ENCODE measurements around the gene QSER1. TPM values are rescaled to one million over a fixed set of nuclear protein-coding genes. Genes with fewer than 3 reads are reported as not detected.

QSER1 gene
- total RNA-seq, 2 experiments from 2014 or later, result 9.8 to 11.2 TPM

DNA sequence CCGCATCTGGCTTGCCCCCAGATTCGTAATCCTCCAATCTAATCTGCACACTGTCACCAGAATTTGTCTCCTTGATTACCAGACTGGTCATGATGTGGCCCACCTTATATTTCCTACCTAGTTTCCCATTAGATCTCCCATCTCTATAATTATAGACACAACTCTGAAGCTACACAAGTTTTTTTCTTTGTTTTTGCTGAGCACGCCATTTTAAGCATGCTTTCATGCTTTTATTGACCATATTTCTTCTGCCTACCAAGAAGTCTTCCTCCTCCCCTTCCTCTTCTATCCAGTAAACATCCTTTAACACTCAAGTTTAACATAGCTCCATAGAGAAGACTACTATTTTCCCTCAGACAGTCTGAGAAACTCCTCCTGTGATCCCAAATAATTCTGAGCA, 98.8 kb downstream of the QSER1 start:
- H3K27ac Mint-ChIP-seq, result no peak overlapping the region
- H3K9me3 Mint-ChIP-seq, result peaks cover 6% of the 10 kb centered on the region
- H3K27me3 Mint-ChIP-seq, result peaks cover 23% of the 10 kb centered on the region
- no peak overlapping the region for H3K4me3 Mint-ChIP-seq
- no peaks in the 10 kb centered on the region for H3K4me1 Mint-ChIP-seq
- no peak for DNase-seq
- no peaks in the 10 kb centered on the region for H3K36me3 Mint-ChIP-seq (ENCODE audit: low read depth)
- ChIA-PET CTCF (interaction anchor here (1.3 kb wide), 1 partner anchor 74 kb away, joined by 4 read pairs; no protein-coding TSS in a partner anchor), POLR2A (no interaction called here)

DNA sequence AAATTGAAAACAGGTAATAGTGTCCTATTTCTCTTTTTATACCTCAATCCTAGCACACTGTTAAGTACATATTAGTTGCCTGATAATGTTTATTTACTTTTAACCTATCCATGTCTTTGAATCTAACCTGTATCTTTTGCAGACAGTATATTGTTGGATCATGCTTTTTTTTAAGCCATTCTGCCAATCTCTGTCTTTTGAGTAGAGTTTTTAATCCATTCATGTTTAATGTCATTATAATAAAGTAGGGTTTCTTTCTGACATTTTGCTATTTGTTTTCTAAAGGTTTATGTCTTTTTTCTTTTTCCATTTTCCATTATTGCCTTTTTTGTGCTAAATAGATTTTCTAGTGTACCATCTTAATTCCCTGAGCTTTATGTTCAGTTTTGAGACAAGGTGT, 99.3 kb downstream of the QSER1 start:
- Mint-ChIP-seq H3K4me3 (no peak overlapping the region), H3K4me1 (no peaks in the 10 kb centered on the region), H3K36me3 (ENCODE audit: low read depth) (no peaks in the 10 kb centered on the region), H3K27ac (no peak overlapping the region), H3K9me3 (peaks cover 6% of the 10 kb centered on the region), H3K27me3 (peaks cover 27% of the 10 kb centered on the region)
- ChIA-PET CTCF (no interaction called here), POLR2A (no interaction called here)
- DNase-seq, result no peak

DNA sequence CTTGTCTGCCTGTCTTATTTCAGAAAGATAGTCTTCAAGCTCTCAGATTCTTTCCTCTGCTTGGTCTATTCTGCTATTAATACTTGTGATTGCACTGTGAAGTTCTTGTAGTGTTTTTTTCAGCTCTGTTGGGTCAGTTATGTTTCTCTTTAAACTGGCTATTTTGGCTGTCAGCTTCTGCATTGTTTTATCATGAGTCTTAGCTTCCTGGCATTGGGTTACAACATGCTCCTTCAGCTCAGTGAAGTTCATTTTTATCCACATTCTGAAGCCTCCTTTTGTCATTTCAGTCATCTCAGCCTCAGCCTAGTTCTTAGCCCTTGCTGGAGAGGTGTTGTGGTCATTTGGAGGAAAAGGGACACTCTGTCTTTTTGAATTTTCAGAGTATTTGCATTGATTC, 107.6 kb downstream of the QSER1 start:
- ChIA-PET CTCF (interaction anchor here (0.6 to 1.6 kb wide), 2 partner anchors 65 to 398 kb away, joined by 3 to 4 read pairs; no protein-coding TSS in a partner anchor), POLR2A (interaction anchor here (0.8 kb wide), 1 partner anchor 39 kb away, joined by 3 read pairs; no protein-coding TSS in a partner anchor)
- no peak for DNase-seq
- peaks cover 6% of the 10 kb centered on the region for H3K4me1 Mint-ChIP-seq
- H3K27ac Mint-ChIP-seq, result no peak overlapping the region
- peaks cover 13% of the 10 kb centered on the region for H3K9me3 Mint-ChIP-seq
- peaks cover 7% of the 10 kb centered on the region for H3K36me3 Mint-ChIP-seq (ENCODE audit: low read depth)
- H3K4me3 Mint-ChIP-seq, result no peak overlapping the region
- peaks cover 43% of the 10 kb centered on the region for H3K27me3 Mint-ChIP-seq

DNA sequence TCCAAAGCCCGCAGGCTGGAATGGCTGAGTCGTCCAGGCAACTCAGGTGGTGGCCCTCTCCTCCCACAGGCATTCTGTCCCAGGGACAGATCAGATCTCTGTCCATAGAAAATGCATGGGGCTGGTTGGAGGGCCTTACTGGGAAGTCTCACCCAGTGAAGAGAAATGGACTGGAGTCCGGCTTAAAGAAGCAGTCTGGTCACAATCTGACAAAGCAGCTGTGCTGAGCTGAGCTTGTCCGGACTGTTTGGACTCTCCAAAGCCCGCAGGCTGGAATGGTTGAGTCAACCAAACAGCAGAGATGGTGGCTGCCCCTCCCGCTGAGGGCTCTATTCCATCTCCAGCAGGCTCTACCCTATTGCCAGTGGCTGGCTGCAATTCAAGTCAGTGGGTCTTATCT, 108.7 kb downstream of the QSER1 start:
- H3K4me3 Mint-ChIP-seq, result no peak overlapping the region
- peaks cover 13% of the 10 kb centered on the region for H3K9me3 Mint-ChIP-seq
- H3K36me3 Mint-ChIP-seq (ENCODE audit: low read depth), result peaks cover 7% of the 10 kb centered on the region
- DNase-seq, result no peak
- H3K4me1 Mint-ChIP-seq, result peaks cover 13% of the 10 kb centered on the region
- POLR2A ChIA-PET, result no interaction called here
- CTCF ChIA-PET, result interaction anchor here (1.6 kb wide), 1 partner anchor 64 kb away, joined by 3 read pairs; no protein-coding TSS in a partner anchor
- no peak overlapping the region for H3K27ac Mint-ChIP-seq
- H3K27me3 Mint-ChIP-seq, result peaks cover 42% of the 10 kb centered on the region

DNA sequence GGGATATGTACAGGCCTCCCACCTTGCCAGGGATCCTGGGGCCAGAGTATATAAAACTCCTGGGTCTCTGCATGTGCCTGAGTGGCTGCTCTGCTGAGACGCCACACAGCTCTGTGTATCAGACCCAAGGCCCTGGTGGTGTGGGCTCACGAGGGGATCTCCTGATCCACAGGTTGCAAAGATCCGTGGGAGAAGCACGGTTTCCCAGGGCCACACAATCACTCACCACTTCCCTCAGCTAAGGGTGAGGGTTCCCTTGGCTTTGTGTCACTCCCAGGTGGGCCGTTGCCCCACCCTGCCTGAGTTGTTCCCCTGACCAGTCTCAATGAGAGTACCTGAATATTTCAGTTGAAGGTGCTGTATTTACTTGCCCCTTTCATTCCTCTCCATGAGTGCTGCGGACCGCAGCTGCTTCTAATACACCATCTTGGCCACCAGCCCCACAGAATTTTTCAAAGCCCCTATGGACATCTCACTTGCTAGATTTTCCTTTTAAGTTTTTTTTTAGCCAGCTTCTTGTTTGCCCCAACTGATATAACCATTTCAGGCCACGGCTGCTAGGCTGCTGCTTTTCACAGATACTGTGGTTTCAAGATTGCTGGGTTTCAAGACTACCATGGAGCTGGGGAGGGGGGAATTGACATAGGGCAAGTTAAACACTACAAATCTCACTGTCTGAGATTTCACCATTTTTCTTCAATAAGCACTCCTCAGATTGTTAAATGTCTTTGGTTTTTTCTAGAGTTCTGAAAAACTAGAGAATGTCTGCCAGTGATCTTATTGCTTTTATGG, 109.3 kb downstream of the QSER1 start:
- Mint-ChIP-seq H3K4me3 (no peak overlapping the region), H3K9me3 (peaks cover 13% of the 10 kb centered on the region), H3K27me3 (peaks cover 42% of the 10 kb centered on the region), H3K4me1 (peaks cover 13% of the 10 kb centered on the region), H3K27ac (no peak overlapping the region), H3K36me3 (ENCODE audit: low read depth) (peaks cover 10% of the 10 kb centered on the region)
- no peak for DNase-seq
- ChIA-PET POLR2A (no interaction called here), CTCF (no interaction called here)

DNA sequence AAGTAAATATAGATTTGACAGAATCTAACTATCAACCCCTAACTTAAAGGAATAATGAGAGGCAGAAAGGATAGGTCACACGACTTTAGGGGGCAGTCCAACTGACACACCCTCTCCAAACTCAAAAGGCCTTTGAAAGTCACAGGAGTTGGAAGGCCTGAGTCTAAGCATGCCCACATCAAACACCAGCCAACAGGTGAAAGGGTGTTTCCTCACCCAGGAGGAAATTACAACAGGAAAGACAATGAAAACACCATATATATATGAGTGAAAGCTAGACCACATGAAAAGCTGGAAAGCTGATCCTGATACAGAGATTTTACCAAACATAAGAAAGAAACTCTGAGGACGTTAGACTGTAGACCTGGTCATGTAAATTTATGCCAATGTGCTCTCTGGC, 112.6 kb downstream of the QSER1 start:
- H3K36me3 Mint-ChIP-seq (ENCODE audit: low read depth), result peaks cover 3% of the 10 kb centered on the region
- H3K4me1 Mint-ChIP-seq, result peaks cover 14% of the 10 kb centered on the region
- ChIA-PET POLR2A (interaction anchor here (1.5 kb wide), 1 partner anchor 35 kb away, joined by 3 read pairs; no protein-coding TSS in a partner anchor), CTCF (no interaction called here)
- H3K4me3 Mint-ChIP-seq, result no peak overlapping the region
- no peak overlapping the region for H3K27ac Mint-ChIP-seq
- no peak for DNase-seq
- H3K27me3 Mint-ChIP-seq, result peaks cover 27% of the 10 kb centered on the region
- no peaks in the 10 kb centered on the region for H3K9me3 Mint-ChIP-seq

DNA sequence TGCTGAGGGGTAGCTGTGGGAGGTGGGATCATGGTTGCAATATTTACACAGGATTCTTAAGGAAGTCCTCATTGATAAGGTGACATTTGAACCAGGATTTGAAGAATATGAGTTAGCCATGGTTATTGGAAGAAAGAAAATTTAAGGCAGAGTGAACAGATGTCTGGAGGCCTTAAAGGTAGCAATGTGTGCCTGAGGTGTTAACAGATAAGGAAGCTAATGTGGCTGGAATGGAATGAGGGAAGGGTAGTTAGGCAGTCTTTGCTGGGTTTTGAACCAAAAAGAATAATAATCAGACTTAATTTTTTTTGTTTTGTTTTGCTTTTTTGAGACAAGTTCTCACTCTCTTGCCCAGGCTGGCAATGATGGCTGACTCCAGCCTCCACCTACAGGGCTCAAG, 113.4 kb downstream of the QSER1 start:
- Mint-ChIP-seq H3K27me3 (peaks cover 31% of the 10 kb centered on the region), H3K9me3 (no peaks in the 10 kb centered on the region), H3K27ac (no peak overlapping the region), H3K36me3 (ENCODE audit: low read depth) (peaks cover 3% of the 10 kb centered on the region), H3K4me1 (peaks cover 18% of the 10 kb centered on the region), H3K4me3 (no peak overlapping the region)
- DNase-seq, result no peak
- CTCF ChIA-PET, result no interaction called here
- POLR2A ChIA-PET, result interaction anchor here (0.7 to 1.5 kb wide), 2 partner anchors 22 to 34 kb away, joined by 3 read pairs; no protein-coding TSS in a partner anchor

DNA sequence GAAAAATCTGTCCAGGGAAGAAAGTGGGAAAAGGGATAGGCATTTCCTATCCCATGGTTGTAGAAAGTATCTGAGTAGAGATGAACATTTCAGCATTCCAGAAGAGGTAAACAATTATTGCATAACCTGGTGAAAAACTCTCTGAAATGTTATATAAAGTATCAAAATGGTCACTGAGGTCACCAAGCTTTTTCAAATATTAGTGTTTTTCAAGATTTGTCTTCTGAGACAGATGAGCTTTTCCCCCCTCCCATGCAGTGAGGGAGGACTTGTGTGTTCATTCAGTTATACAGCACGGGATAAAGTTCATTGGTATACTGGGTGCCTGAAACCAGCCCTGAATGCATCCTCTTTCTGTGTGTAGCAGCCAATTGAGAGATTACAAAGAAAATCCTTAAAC, 121.1 kb downstream of the QSER1 start:
- no peaks in the 10 kb centered on the region for H3K36me3 Mint-ChIP-seq (ENCODE audit: low read depth)
- CTCF ChIA-PET, result no interaction called here
- POLR2A ChIA-PET, result no interaction called here
- H3K4me3 Mint-ChIP-seq, result no peak overlapping the region
- DNase-seq, result no peak
- H3K4me1 Mint-ChIP-seq, result peaks cover 30% of the 10 kb centered on the region
- H3K27ac Mint-ChIP-seq, result no peak overlapping the region
- H3K9me3 Mint-ChIP-seq, result no peaks in the 10 kb centered on the region
- peaks cover 55% of the 10 kb centered on the region for H3K27me3 Mint-ChIP-seq

DNA sequence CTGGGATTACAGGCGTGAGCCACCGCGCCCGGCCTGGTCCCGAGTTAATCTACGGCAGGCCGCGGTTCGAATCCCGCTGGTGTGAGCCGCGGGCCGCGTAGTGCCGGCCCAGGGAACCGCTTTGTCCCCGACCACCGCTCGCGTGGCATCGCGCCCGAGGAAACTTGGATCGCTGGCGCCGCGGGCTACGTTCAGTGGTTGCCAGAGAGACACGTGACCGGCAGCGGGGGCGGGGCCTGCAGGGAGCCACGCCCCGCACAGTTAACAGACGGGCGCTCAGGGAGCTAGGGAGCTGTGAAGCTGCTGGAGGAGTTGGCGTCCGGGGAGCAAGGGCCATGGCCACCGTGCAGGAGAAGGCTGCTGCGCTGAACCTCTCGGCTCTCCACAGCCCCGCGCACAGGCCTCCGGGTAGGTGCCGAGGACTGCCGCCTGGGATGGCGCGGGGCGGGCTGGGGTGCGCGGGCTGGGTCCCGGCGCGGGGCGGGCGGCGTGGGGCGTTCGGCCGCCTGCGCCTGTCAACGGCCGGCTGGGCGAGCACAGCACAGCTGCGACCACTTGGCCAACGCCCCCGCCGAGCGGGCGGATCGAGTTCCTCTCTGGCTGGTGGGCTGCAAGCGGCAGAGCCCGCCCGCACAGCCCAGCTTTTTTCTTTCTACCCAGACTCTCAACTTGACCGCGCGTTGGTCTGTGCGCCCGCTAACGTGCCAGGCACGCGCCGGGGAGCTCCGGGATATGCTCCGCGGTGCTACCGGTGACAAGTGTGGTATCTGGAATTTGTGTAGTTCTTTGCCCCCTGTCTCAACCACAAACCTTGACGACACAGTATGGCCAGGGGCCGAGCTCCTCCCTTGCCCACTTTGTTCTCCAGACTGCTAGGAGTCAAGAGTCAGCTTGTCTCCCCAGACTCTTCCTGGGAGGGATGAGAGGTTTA, 123.3 kb downstream of the QSER1 start, which contains the start of gene DEPDC7:
TSS of gene DEPDC7 (plus strand) at position 258 of the 931 bp plus-strand sequence. CDS start at position 336, 78 bp downstream.
- peaks cover 25% of the 10 kb centered on the region for H3K4me1 Mint-ChIP-seq
- peak within 1 kb of the TSS; percentile 75 for H3K4me3 Mint-ChIP-seq
- no peaks in the 10 kb centered on the region for H3K9me3 Mint-ChIP-seq
- ChIA-PET CTCF (interaction anchor here (0.5 to 3.6 kb wide), 4 partner anchors 23 to 315 kb away, joined by 3 to 11 read pairs (median 6); no protein-coding TSS in a partner anchor), POLR2A (interaction anchor here (0.8 to 2.0 kb wide), 4 partner anchors 16 to 30 kb away, joined by 3 to 14 read pairs (median 3); partner anchors contain the start of gene TCP11L1)
- DNase-seq, result peak; percentile 77
- peaks cover 61% of the 10 kb centered on the region for H3K27me3 Mint-ChIP-seq
- H3K36me3 Mint-ChIP-seq (ENCODE audit: low read depth), result no peaks in the 10 kb centered on the region
- no peak within 1 kb of the TSS for H3K27ac Mint-ChIP-seq

DNA sequence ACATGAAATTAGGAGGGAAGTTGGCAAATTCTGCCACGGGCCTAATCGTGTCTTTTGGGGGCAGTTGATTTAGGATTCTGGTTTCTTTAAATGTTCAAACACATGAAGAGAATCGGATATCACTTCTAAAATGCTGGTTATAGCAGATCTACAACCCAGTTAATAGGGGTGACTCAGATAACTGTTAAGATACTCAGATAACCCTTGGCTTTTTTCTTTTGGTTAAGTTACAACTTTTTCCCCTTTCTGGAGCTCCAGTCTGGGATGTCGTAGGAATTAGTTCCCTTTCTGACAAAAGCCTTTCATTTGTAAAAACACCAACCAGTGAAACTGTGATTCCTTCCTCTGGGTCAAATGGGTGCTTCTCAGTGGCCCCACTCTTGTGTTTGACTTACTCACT, 124.0 kb downstream of the QSER1 start:
- H3K36me3 Mint-ChIP-seq (ENCODE audit: low read depth), result no peaks in the 10 kb centered on the region
- CTCF ChIA-PET, result interaction anchor here (3.6 kb wide), 1 partner anchor 49 kb away, joined by 11 read pairs; no protein-coding TSS in a partner anchor
- H3K27me3 Mint-ChIP-seq, result peaks cover 66% of the 10 kb centered on the region
- no peaks in the 10 kb centered on the region for H3K9me3 Mint-ChIP-seq
- DNase-seq, result no peak
- POLR2A ChIA-PET, result interaction anchor here (0.8 to 2.0 kb wide), 3 partner anchors 15 to 145 kb away, joined by 3 to 14 read pairs (median 3); partner anchors contain the start of genes CSTF3 and TCP11L1
- H3K4me3 Mint-ChIP-seq, result no peak overlapping the region
- no peak overlapping the region for H3K27ac Mint-ChIP-seq
- peaks cover 19% of the 10 kb centered on the region for H3K4me1 Mint-ChIP-seq

DNA sequence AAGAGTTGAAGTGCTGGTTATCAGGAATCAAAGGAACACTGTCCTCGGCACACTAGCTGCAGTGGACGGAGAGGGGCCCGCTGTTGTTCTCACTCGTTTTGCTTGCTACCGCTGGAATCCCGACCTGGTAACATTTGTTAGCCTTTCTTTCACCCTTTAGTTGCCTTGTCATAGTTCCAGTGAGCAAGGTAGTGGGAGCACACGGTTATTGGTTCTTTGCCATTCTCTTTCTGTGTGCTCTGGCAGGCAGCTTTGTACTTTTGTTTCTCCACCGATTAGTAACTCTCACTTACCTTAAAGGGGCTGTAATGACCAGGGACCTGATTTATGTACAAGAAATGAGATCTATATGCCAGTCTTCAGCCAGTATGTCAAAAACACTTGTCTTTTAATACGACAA, 124.9 kb downstream of the QSER1 start:
- ChIA-PET POLR2A (interaction anchor here (1.3 to 2.0 kb wide), 2 partner anchors 22 to 144 kb away, joined by 3 to 14 read pairs; partner anchors contain the start of genes CSTF3 and TCP11L1), CTCF (interaction anchor here (0.6 to 3.6 kb wide), 2 partner anchors 48 to 1089 kb away, joined by 5 to 11 read pairs; no protein-coding TSS in a partner anchor)
- Mint-ChIP-seq H3K36me3 (ENCODE audit: low read depth) (no peaks in the 10 kb centered on the region), H3K27me3 (peaks cover 71% of the 10 kb centered on the region), H3K4me3 (no peak overlapping the region), H3K27ac (no peak overlapping the region), H3K4me1 (peaks cover 14% of the 10 kb centered on the region), H3K9me3 (no peaks in the 10 kb centered on the region)
- DNase-seq, result no peak

DNA sequence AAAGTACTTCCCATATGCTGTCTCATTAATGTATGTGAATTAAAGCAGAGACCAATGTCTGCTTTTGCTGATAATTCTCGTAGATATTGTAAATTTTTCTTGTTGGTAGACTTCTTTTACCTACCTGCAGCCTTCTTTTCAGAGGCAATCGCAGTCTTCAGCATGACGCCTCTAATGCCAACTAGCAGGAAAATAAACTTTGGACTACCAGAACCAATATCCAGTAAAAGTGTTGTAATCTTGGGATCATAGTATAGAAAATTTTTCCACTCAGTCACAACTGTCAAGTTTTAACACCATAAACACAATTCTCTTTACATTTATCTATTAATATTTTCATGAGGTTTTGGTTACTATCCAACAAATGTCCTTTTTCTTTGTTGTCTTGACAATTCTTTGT, 125.4 kb downstream of the QSER1 start:
- H3K27me3 Mint-ChIP-seq, result peaks cover 71% of the 10 kb centered on the region

More for the DNA sequence above, 125.4 kb downstream of the QSER1 start:
- no peaks in the 10 kb centered on the region for H3K36me3 Mint-ChIP-seq (ENCODE audit: low read depth)
- DNase-seq, result no peak
- ChIA-PET CTCF (no interaction called here), POLR2A (interaction anchor here (1.3 kb wide), 1 partner anchor 143 kb away, joined by 3 read pairs; the partner anchor contains the start of gene CSTF3)
- no peak overlapping the region for H3K27ac Mint-ChIP-seq
- H3K9me3 Mint-ChIP-seq, result no peaks in the 10 kb centered on the region
- peaks cover 14% of the 10 kb centered on the region for H3K4me1 Mint-ChIP-seq
- H3K4me3 Mint-ChIP-seq, result no peak overlapping the region

Data from activated CD4-positive, alpha-beta memory T cell treated with anti-CD3 and anti-CD28 coated beads, Interleukin-2, amount 10 ng/mL, durations not matched to agents 7 days and 5 days (primary cell).